RCC 7860 (cell line): Measurements from ENCODE around the gene BPTF.
A peak's percentile ranks its signal among the peaks of the same experiment; 100 is the strongest.
"Not testable (repeated sequence)": the region's sequence is repeated elsewhere in the genome, so short reads cannot be mapped to it uniquely, and the experiment has no call there.

Experiments used
- DNase-seq: peaks from one replicate; pipeline ENCODE4 v3.0.0-alpha.2; 2015; ENCODE audit warnings: low spot score
- FAIRE-seq: peaks from 2 replicates; lab custom pipeline; 2012; peaks lifted over from hg19 to GRCh38; lab: Jason Lieb, UNC

The BPTF gene

DNA sequence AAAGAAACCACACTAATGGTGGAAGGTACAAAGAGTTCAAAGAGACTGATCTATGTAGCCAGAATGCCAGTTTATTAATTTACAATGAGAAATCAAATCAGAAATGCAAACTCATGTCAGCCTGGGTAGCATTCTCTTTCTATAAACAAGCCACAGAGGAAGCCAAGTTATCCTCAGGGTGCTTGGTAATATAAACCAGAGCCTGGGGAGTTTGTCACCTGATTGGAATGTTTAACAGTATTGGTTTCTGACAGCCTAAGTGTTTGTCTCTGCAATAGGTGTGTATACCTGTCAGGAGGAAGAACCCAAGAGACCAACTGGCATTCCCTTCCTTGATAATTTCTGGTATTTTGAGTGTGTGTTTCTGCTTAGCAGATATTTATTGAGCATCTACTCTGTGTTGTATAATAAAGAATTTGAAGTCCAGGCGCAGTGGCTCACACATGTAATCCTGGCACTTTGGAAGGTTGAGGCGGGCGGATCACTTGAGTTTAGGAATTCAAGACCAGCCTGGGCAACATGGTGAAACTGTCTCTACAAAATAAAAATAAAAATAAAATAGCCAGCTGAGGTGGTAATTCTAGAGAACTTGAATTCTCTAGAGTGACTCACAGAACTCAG, 174.1 kb downstream of the BPTF start:
- no peak for FAIRE-seq
- DNase-seq = no peak

GRCh38 chr17:68004201-68004600, 178.9 kb downstream of the BPTF start:
- no peak for FAIRE-seq

DNA sequence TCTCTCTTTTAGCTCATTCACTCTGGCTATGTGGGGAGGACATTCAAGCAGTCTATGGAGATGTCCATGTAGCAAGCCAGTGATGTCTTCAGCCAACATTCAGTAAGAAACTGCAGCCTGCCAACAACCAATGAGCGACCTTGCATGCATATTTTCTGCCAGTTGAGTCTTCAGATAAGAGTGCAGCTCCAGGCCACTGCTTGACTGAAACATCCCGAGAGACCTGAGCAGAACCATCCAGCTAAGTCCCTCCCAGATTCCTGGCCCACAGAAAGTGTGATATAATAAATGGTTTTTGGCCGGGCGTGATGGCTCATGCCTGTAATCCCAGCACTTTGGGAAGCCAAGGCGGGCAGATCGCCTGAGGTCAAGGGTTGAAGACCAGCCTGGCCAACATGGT, 181.5 kb downstream of the BPTF start:
- no peak for FAIRE-seq

More at GRCh38 chr17:68004201-68004600, 178.9 kb downstream of the BPTF start:
- no peak for DNase-seq

GRCh38 chr17:68011199-68011665, 185.9 kb downstream of the BPTF start:
- FAIRE-seq = no peak
- no peak for DNase-seq

More for the DNA sequence above, 181.5 kb downstream of the BPTF start:
- DNase-seq = no peak

GRCh38 chr17:68013385-68013784, 188.1 kb downstream of the BPTF start:
- DNase-seq (no peak), FAIRE-seq (no peak)

DNA sequence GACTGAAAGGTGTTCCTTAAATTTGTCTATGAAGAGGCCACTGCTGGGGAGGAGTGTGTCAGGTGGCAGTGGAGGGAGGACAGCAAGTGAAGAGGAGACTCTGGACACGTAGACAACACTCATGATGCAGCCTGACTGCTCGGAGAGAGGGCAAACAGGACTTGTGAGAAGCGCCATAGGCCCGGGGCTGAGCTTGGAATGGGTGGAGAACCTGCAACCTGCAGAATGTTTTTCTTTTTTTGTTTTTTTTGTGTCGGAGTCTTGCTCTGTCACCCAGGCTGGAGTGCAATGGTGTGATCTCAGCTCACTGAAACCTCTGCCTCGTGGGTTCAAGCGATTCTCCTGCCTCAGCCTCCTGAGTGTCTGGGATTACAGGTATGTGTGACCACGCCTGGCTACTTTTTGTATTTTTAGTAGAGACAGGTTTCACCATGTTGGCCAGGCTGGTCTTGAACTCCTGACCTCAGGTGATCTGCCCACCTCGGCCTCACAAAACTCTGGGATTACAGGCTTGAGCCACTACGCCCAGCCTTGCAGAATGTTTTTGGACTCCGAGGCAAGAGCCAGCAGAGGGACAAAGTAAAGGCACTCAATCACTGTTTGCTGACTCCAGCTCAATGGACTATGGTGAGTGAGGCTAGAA, 189.9 kb downstream of the BPTF start:
- DNase-seq (no peak), FAIRE-seq (no peak)

GRCh38 chr17:68016838-68017237, 191.5 kb downstream of the BPTF start:
- DNase-seq (no peak), FAIRE-seq (no peak)

DNA sequence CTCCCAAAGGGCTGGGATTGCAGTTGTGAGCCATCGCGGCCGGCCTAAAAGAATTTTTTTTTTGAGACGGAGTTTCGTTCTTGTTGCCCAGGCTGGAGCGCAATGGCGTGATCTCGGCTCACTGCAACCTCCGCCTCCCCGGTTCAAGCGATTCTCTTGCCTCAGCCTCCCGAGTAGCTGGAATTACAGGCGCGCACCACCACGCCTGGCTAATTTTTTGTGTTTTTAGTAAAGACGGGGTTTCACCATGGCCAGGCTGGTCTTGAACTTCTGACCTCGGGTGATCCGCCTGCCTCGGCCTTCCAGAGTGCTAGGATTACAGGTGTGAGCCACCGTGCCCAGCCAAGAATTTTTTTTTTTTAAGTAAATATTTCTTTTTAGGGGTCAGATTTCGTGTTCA, 193.2 kb downstream of the BPTF start:
- FAIRE-seq, DNase-seq: not testable (repeated sequence)

- DNase-seq = no peak
- FAIRE-seq = no peak
These were observed 194.0 kb downstream of the BPTF start for GRCh38 chr17:68019336-68019674.

- DNase-seq (peak; percentile 93), FAIRE-seq (peak; percentile 41)
These were observed 194.5 kb downstream of the BPTF start for GRCh38 chr17:68019675-68020408.

- FAIRE-seq (no peak), DNase-seq (no peak)
These were observed 195.1 kb downstream of the BPTF start for GRCh38 chr17:68020409-68020756.

DNA sequence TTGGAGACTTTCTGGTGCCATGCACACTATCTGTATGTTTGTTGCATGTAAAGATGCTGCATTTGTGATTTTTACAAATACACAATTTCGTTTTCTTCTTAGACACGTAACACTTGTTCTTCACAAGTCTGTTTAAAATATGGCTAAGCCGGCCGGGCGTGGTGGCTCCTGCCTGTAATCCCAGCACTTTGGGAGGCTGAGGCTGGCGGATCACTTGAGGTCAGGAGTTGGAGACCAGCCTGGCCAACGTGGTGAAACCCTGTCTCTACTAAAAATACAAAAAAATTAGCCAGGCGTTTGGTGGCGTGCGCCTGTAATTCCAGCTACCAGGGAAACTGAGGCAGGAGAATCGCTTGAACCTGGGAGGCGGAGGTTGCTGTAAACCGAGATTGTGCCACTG, 195.5 kb downstream of the BPTF start:
- not testable (repeated sequence) for DNase-seq, FAIRE-seq

DNA sequence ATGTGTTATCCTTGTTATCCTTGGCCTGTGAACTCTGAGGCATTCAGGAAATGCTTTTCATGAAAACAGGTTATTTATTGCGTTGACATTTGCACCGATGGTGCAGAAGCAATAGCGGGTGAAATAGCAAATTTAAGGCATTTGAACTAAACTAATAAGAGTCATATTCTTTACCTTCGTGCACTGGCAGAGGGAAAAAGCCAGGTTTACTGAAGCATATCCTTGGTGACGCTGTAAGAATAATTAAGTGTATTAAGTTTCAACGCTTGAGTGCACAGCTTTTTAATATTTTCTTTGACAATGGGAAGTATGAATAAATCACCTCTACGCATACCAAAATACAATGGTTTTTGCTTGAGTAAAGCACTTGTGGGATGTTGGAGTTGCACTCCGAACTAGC, 196.7 kb downstream of the BPTF start:
- no peak for FAIRE-seq
- no peak for DNase-seq

- not testable (repeated sequence) for DNase-seq, FAIRE-seq
These were observed 197.2 kb downstream of the BPTF start for GRCh38 chr17:68022547-68022946.

- no peak for FAIRE-seq
These were observed 204.4 kb downstream of the BPTF start for GRCh38 chr17:68029512-68030215.

More at GRCh38 chr17:68029512-68030215, 204.4 kb downstream of the BPTF start:
- DNase-seq = no peak
